ENCODE data around the gene CCDC12. TPM values are rescaled to one million over a fixed set of nuclear protein-coding genes. Genes with fewer than 3 reads are reported as not detected.
A peak's percentile ranks its signal among the peaks of the same experiment; 100 is the strongest.

The CCDC12 gene
- 38.9 and 40.6 TPM in 2 replicates for total RNA-seq (2014; rRNA removed; shearing (Covaris generic))
- 21.9 and 31.9 TPM in 2 replicates for polyA plus RNA-seq (2015; cell fraction: cytosol; rRNA removed)
- 17.6 and 18.7 TPM in 2 replicates for polyA plus RNA-seq (2015; cell fraction: nucleus; rRNA removed)

DNA sequence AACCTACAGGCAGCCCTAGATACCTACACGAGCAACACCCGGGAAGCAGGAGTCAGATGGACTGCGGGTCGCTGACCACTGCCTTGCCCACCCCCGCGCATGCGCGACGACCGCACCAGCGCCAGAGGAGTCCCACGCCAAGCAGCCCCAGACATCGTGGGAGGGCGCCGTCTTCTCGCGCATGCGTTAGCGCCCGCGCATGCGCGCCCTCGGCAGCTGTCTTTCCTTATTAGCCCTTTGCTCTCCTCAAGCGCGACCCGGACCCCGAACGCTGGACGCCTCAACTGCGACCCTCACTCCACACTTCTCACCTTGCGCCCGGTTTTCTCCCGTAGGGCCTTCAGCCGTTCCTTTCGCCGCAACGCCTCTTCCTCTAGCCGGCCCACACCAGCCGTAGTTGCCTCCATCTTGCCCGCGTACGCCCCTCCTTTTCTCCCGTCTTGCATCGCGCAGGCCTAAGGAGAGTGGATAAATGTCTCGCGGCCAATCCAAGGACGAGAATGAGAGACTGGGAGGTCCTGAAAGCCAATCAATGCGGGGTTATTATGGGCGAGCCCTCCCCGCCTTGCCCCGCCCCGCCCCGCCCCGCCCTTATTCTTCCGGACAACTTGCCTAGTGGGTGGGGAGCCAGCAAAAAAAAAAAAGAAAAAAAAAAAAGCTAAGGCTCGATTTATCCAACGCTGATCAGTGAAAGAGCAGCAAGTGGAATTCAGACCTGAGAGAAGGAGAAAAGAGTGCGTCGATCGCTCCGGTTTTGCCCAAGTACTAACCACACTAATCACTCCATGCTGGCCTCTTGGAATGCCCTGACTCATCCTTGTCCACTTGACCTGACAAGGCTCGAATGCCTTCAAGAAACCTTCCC, at the start of gene CCDC12:
CCDC12 (minus strand) TSS at position 420 of the 865 bp plus-strand sequence; CDS start at position 407, 13 bp downstream.
- peak; percentile 99 for DNase-seq (ENCODE audit: low read depth)

DNA sequence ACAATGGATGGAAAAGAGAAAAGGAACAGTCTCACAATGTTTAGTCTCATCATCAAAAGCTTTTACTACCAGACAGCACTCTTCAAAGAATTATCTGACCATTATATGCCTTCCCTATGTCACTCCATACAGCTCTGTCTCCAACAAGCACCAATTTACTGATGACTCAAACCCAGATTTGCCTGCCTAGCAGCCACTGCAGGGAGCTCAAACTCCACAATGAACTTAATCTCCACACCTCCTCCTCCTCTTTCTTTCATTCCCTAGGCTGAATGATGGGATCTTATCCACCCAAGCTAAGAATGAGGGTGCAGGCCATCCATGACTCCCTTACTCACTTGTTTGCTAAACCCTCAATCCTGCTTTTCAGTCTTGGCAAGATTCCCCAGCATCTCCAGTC, 48.4 kb upstream of the CCDC12 start:
- DNase-seq (ENCODE audit: low read depth) = peak; percentile 37

- DNase-seq (ENCODE audit: low read depth) = no peak
These were observed 46.1 kb upstream of the CCDC12 start for GRCh38 chr3:47022641-47023071.

- DNase-seq (ENCODE audit: low read depth) = no peak
These were observed 43.8 kb upstream of the CCDC12 start for GRCh38 chr3:47020311-47020710.

GRCh38 chr3:47019201-47019600, 42.7 kb upstream of the CCDC12 start:
- DNase-seq (ENCODE audit: low read depth) = peak; percentile 47

DNA sequence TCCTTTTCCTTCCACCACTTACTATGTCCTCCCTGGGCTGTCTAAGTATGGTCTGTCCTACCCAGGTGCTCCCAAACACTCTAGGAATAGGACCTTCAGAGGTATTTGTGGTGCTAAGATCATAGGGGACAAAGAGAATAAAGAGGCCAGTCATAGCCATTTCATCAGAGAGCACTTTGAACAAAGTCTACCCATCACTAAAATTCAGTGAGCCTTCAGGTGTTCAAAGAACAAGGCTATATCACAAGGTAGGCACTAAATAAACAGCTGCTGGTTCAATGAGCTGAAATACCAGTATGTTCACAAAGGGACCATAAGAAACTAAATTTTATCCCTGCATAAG, 41.7 kb upstream of the CCDC12 start:
- DNase-seq (ENCODE audit: low read depth) = no peak

GRCh38 chr3:47017504-47018268, 41.1 kb upstream of the CCDC12 start:
- peak; percentile 75 for DNase-seq (ENCODE audit: low read depth)

DNA sequence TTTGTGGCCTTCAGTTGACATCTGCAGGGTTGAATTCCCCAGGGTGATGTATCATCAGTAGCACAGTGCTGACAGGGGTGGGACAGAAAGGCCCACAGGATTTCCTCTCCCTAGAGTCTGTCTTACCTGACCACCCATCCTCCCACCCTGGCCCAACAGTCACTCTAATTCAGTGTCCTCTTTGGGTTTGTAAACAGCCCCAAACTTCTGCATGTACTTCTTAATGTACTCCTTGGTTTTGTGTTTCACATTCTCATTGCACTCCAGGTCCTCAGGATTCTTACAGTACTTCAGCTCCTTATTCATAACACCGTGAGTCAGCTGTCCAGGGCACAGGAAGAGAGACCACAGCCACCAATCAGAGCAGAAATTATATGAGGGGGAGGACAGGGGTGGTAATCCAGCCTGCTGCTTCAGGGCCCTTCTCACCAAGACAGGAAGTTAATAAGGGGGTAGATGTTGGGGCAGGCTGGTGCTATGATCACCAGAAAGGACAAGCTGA, 40.4 kb upstream of the CCDC12 start:
- peak; percentile 97 for DNase-seq (ENCODE audit: low read depth)

GRCh38 chr3:47016086-47016933, 39.8 kb upstream of the CCDC12 start:
- DNase-seq (ENCODE audit: low read depth) = no peak

DNA sequence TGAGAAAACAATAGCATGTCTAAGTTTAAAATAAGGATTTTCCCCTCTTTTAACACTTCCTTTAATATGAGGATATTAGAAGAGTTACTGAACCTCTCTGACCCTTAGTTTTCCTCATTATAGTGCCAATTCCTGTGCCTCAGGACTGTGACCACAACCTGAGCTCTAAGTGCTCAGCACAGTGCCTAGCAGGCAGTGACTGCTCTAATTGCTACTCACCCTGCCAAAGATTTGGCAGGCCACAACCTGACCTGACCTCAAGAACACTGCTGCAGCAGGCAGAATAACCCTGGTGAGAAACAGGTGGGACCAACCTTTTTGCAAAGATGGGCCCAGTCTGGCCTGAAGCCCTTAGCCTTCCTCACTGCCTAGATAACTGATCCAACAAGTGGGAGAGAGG, 38.6 kb upstream of the CCDC12 start:
- no peak for DNase-seq (ENCODE audit: low read depth)

- no peak for DNase-seq (ENCODE audit: low read depth)
These were observed 37.5 kb upstream of the CCDC12 start for GRCh38 chr3:47014036-47014435.

- no peak for DNase-seq (ENCODE audit: low read depth)
These were observed 36.7 kb upstream of the CCDC12 start for GRCh38 chr3:47013231-47013630.

DNA sequence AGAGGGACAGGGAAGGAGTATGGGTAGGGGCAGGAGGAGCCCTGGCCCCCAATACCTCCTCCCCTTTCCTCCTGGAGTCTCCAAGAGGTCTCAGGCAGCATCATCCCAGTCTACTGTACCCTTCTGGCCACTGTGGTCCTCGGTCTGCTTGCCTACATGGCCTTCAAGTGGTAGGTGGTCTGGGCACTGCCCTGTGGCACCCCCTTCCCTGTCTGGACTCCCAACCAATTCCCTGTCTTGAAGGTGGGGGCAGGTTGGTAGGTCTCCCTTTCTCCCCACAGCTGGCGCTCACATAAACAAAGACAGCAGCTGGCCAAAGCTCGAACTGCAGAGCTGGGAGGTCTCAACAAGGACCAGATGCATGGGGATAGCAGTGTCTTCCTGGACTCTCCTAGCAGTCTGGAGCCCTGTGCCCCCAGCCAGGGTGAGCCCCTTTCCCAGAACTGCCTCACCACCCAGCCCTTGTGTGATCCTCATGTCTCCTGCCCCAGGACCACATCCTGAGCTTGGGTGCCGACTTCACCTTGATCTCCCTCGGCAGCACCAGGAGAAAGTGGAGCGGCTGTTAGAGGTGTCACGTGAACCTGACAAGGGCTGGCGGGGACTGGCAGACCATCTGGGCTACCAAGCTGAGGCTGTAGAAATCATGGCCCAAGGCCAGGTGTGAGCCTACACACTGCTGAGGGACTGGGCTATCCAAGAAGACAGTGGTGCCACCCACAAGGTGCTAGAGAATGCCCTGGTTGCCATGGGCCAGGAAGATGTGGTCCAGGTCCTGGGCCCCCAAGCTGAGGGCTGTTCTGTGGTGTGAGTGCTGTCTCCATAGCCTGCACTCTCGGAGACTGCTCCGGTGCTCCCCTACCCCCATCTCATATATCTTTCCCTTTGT, 36.0 kb upstream of the CCDC12 start:
- no peak for DNase-seq (ENCODE audit: low read depth)

DNA sequence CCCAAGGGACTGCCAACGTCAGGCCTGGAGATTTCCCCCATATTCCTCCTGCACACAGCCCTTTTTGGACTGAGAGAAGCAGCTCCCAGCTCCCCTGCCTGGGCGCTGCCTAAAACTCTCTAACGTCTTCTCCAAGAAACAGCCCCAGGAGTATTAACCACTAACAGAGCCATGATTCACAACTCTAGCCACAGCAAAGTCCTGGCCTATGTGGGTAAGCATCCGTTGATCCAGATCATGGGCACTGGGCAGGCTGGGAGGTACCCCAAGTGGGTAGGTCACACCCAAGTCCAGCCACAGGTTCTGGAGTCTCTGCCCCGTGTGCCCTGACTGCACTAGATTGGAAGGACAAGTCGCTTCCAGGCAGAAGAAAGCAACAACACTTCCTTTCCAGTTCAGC, 34.8 kb upstream of the CCDC12 start:
- DNase-seq (ENCODE audit: low read depth) = no peak

DNA sequence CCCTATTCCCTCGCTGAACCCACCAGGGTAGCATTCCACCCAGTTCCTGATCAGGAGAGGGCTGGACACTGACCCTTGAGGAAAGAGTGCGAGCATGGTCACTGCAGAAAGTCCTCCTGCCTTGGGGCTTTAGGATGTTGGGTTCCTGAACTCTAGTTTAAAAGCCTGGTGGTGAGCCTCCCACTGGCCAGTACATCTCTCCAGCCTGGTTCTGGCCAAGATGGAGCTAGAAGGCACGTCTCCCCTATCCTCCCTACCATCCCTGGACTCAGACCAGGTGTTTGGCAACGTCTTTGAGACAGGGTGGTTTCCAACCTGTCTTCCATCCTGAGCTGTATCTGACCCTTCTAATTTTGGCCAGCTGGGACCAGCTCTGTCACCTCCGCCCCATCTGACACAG, 34.4 kb upstream of the CCDC12 start:
- DNase-seq (ENCODE audit: low read depth) = no peak

DNA sequence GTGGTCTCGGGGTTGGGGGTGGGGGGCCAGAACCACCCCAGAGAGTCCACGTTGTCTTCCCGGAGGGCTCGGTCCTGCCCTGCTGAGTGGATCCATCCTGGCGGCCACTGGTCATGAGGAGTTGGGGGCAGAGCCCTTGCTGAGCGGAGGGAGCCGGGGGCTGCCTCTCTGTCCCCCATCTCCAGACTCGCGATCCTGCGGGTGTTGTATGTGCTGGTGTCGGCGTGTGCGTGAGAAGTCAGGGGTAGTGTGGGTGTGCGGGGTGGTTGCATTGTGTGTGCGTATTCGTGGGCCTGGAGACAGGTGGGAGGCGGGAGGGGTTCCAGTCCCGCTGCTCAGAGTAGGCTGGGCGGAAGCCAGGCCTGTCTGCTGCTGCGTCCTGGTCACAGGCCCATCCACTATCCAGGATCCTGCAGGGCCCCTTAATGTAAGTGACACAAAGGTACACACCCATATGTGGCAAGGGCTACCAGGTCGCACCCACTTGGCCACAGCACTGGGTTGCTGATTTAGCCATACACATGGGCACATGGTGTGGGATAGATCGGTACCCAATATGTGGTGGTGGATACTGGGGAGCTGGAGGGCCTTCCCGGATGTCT, 33.7 kb upstream of the CCDC12 start:
- DNase-seq (ENCODE audit: low read depth) = no peak

DNA sequence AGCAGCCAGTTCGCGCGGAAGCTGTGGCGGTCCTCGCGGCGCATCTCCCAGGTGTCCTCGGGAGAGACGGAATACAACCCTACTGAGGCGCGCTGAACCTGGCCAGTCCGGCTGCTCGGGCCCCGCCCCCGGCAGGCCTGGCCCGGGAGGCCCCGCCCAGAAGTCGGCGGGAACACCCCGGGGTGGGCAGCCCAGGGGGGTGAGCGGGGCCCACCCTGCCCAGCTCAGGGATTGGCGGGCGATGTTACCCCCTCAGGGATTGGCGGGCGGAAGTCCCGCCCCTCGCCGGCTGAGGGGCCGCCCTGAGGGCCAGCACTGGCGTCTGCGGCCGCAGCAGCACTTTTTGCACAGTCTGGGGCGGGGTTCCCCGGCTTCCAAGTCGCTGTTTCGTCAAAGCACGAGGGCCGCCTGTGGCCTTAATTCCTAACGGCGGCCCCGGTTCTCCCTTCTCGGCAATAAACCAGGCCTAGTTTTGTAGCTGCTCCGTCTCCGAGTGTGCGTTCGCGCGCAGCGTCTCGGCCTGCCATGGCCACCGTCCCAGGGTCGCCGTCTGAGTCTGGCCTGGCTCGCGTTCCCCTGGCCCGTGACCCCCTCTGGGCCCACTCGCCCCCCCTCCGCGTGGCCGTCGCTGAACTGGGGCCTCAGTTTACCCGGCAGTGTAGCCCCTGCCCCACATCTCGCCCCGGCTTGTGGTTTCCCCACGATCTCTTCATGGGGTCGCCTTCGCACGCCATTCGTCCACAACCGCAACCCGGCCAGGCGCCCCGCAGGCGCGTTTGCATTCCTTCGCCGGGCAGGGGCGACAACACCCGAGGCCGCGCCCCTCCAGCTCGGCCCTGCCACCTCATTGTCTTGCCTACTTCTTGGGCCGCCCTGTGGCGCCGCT, 32.9 kb upstream of the CCDC12 start:
- DNase-seq (ENCODE audit: low read depth) = no peak

- DNase-seq (ENCODE audit: low read depth) = no peak
These were observed 32.3 kb upstream of the CCDC12 start for GRCh38 chr3:47008851-47009224.

All from HT1080 (cell line).